Activated T-helper 1 cell treated with anti-CD3 and anti-CD28 coated beads, Interleukin-2, amount 50 U/mL, for 16 hours (primary cell): ENCODE measurements around the gene KCNA10.

Experiments
- DNase-seq, 2 donors: peaks; one replicate each; pipeline ENCODE4 v3.0.0-alpha.2; 2020; ENCODE audit warnings: low read depth in 1 of 2, low spot score in 1 of 2

Gene KCNA10

GRCh38 chr1:110501488-110502132, 17.4 kb downstream of the KCNA10 start:
- no peak for DNase-seq

- no peak for DNase-seq
Measured at GRCh38 chr1:110498270-110498669, 20.7 kb downstream of the KCNA10 start.

- DNase-seq, result peak; percentile 55 to 56
Measured at GRCh38 chr1:110495926-110496600, 22.9 kb downstream of the KCNA10 start.

GRCh38 chr1:110494522-110495406, 24.2 kb downstream of the KCNA10 start:
- no peak for DNase-seq

- no peak for DNase-seq
Measured at GRCh38 chr1:110494036-110494435, 24.9 kb downstream of the KCNA10 start.

GRCh38 chr1:110493059-110493699, 25.8 kb downstream of the KCNA10 start:
- DNase-seq, result no peak

- no peak for DNase-seq
Measured at GRCh38 chr1:110492573-110492972, 26.4 kb downstream of the KCNA10 start.

- DNase-seq, result no peak
Measured at GRCh38 chr1:110490791-110491451, 28.1 kb downstream of the KCNA10 start.

GRCh38 chr1:110489973-110490542, 28.9 kb downstream of the KCNA10 start:
- no peak for DNase-seq

GRCh38 chr1:110489406-110489805, 29.6 kb downstream of the KCNA10 start:
- no peak for DNase-seq

- no peak for DNase-seq
Measured at GRCh38 chr1:110488867-110489266, 30.1 kb downstream of the KCNA10 start.

- DNase-seq, result no peak
Measured at GRCh38 chr1:110488161-110488560, 30.8 kb downstream of the KCNA10 start.

GRCh38 chr1:110487726-110488125, 31.2 kb downstream of the KCNA10 start:
- DNase-seq, result no peak

GRCh38 chr1:110485725-110486124, 33.2 kb downstream of the KCNA10 start:
- no peak for DNase-seq

GRCh38 chr1:110484801-110485200, 34.2 kb downstream of the KCNA10 start:
- DNase-seq, result no peak

GRCh38 chr1:110483308-110483685, 35.7 kb downstream of the KCNA10 start:
- no peak for DNase-seq

GRCh38 chr1:110482662-110483307, 36.2 kb downstream of the KCNA10 start:
- no peak for DNase-seq

- DNase-seq, result no peak
Measured at GRCh38 chr1:110481968-110482623, 36.9 kb downstream of the KCNA10 start.

- DNase-seq, result no peak
Measured at GRCh38 chr1:110480356-110481096, 38.4 kb downstream of the KCNA10 start.
